ENCODE data around the gene SNX10. TPM values are rescaled to one million over a fixed set of nuclear protein-coding genes. Genes with fewer than 3 reads are reported as not detected.

SNX10 gene
- total RNA-seq, 1 donor from 2014 or later = 1.2 TPM

DNA sequence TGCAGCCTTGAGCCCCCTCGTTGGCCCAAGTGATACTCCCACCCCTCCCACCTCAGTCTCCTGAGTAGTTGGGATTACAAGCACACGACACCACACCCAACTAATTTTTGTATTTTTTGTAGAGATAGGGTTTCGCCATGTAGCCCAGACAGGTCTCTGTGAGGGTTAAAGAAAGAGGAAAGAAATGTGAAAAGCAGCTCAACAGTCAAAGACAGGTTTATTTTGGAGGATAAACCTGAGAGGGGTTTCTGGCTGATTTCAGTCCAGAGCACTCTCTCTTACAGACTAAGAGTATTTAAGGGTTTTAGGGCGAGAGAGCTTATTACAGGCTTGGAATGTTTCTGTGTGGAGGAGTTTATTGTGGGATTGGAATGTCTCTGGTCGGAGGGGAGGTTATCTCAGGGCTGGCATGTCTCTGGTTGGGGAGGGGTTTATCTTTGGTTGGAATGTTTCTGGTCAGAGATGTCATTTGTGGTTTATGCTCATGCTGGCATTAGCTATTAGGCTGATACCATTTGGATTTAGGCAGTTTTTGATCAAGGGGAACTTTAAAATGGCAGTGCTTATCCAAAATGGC, 26.1 kb upstream of the SNX10 start:
- Mint-ChIP-seq H3K9me3 (ENCODE audit: low read depth) (peaks cover 17% of the 10 kb centered on the region), H3K27me3 (ENCODE audit: low read depth) (peaks cover 15% of the 10 kb centered on the region), H3K4me3 (ENCODE audit: unreplicated experiment) (no peak overlapping the region), H3K4me1 (ENCODE audit: low read depth) (no peaks in the 10 kb centered on the region), H3K27ac (ENCODE audit: unreplicated experiment) (no peak overlapping the region), H3K36me3 (ENCODE audit: low read depth) (no peaks in the 10 kb centered on the region)
- no peak for TF ChIP-seq CTCF (IDR thresholded peaks at IDR 0.05)
- no peak for DNase-seq (ENCODE audit: low spot score)

- DNase-seq (ENCODE audit: low spot score) = no peak
- Mint-ChIP-seq H3K27me3 (ENCODE audit: low read depth) (peaks cover 18% of the 10 kb centered on the region), H3K27ac (ENCODE audit: unreplicated experiment) (no peak overlapping the region), H3K36me3 (ENCODE audit: low read depth) (no peaks in the 10 kb centered on the region), H3K4me1 (ENCODE audit: low read depth) (no peaks in the 10 kb centered on the region), H3K4me3 (ENCODE audit: unreplicated experiment) (no peak overlapping the region), H3K9me3 (ENCODE audit: low read depth) (peaks cover 17% of the 10 kb centered on the region)
- no peak for TF ChIP-seq CTCF (IDR thresholded peaks at IDR 0.05)
Measured at GRCh38 chr7:26267601-26268166, 24.0 kb upstream of the SNX10 start.

DNA sequence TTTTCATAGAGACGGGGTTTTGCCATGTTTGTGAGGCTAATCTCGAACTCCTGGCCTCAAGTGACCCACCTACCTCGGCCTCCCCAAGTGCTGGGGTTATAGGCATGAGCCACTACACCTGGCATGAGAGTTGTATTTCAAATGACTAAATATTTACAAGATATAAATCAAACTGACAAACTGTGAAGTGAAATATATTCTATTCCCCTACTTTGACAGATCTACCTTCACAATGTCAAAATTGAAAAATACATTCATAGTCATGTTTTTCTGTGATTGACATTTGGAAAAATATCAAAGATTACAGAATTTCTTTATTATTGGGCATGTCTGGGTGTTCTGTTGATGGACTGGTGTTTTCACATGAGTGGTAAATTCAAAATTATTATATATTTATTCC, 16.4 kb upstream of the SNX10 start:
- no peaks in the 10 kb centered on the region for H3K36me3 Mint-ChIP-seq (ENCODE audit: low read depth)
- no peaks in the 10 kb centered on the region for H3K4me1 Mint-ChIP-seq (ENCODE audit: low read depth)
- H3K9me3 Mint-ChIP-seq (ENCODE audit: low read depth) = no peaks in the 10 kb centered on the region
- H3K27ac Mint-ChIP-seq (ENCODE audit: unreplicated experiment) = no peak overlapping the region
- no peak for DNase-seq (ENCODE audit: low spot score)
- no peak overlapping the region for H3K4me3 Mint-ChIP-seq (ENCODE audit: unreplicated experiment)
- TF ChIP-seq CTCF (IDR thresholded peaks at IDR 0.05) = no peak
- H3K27me3 Mint-ChIP-seq (ENCODE audit: low read depth) = peaks cover 9% of the 10 kb centered on the region

DNA sequence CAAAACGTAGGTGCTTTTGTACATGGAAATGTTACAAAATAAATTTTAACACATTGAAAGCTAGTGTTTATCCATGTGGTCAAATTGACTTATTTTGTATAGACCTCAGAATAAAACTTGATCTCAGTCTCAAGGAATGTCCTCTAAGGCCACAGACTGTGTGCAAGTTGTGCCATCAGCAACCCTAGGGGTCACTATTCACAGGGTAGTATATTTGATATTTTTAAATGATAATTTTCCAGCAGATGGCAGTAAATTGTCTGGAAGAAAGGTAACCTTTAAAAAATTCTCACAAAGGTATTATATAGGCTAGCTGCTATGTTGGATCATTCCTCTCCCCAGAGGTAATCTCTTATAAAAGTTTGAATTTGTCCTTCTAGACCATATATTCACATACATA, 12.9 kb upstream of the SNX10 start:
- no peak overlapping the region for H3K4me3 Mint-ChIP-seq (ENCODE audit: unreplicated experiment)
- H3K27me3 Mint-ChIP-seq (ENCODE audit: low read depth) = peaks cover 2% of the 10 kb centered on the region
- no peak overlapping the region for H3K27ac Mint-ChIP-seq (ENCODE audit: unreplicated experiment)
- H3K9me3 Mint-ChIP-seq (ENCODE audit: low read depth) = no peaks in the 10 kb centered on the region
- no peak for DNase-seq (ENCODE audit: low spot score)
- H3K36me3 Mint-ChIP-seq (ENCODE audit: low read depth) = no peaks in the 10 kb centered on the region
- peak; percentile 64 for TF ChIP-seq CTCF (IDR thresholded peaks at IDR 0.05)
- no peaks in the 10 kb centered on the region for H3K4me1 Mint-ChIP-seq (ENCODE audit: low read depth)

- Mint-ChIP-seq H3K4me1 (ENCODE audit: low read depth) (no peaks in the 10 kb centered on the region), H3K27ac (ENCODE audit: unreplicated experiment) (no peak overlapping the region), H3K9me3 (ENCODE audit: low read depth) (no peaks in the 10 kb centered on the region), H3K27me3 (ENCODE audit: low read depth) (no peaks in the 10 kb centered on the region), H3K36me3 (ENCODE audit: low read depth) (no peaks in the 10 kb centered on the region), H3K4me3 (ENCODE audit: unreplicated experiment) (no peak overlapping the region)
- no peak for DNase-seq (ENCODE audit: low spot score)
- TF ChIP-seq CTCF (IDR thresholded peaks at IDR 0.05) = no peak
Measured at GRCh38 chr7:26279405-26279804, 12.3 kb upstream of the SNX10 start.

Measured in chondrocyte (in vitro differentiated cells).